H1 (cell line): ENCODE data around the gene SLIT3. TPM values are rescaled to one million over a fixed set of nuclear protein-coding genes. Genes with fewer than 3 reads are reported as not detected.

Source experiments
- CTCF ChIA-PET: fragments of 300-600 bp; sonication (Branson Sonifier 250); formaldehyde crosslinking; loops from one replicate; lab custom pipeline; 2021; ENCODE audit not compliant: partially characterized antibody; lab: Charles Lee
- POLR2A ChIA-PET: fragments of 300-600 bp; sonication (Branson Sonifier 250); formaldehyde crosslinking; loops from one replicate; lab custom pipeline; 2021; ENCODE audit warnings: inconsistent platforms; ENCODE audit not compliant: partially characterized antibody; lab: Charles Lee
- DNase-seq, 2 experiments: peaks; one replicate each; pipeline versions ENCODE4 v3.0.0 to v3.0.0-alpha.2; 2010 to 2022; ENCODE audit warnings: low spot score in 2 of 2, low read depth in 1 of 2, mixed read lengths in 1 of 2
- FAIRE-seq: peaks from 2 replicates; lab custom pipeline; 2011; peaks lifted over from hg19 to GRCh38; lab: Jason Lieb, UNC
- H2AFZ ChIP-seq: 2 replicates; pipeline ENCODE4 v1.8.1; 2012; ENCODE audit warnings: low read length, inconsistent platforms
- H2AK5ac ChIP-seq: 2 replicates; pipeline ENCODE4 v1.6.1; 2013; ENCODE audit warnings: low read depth, low read length
- H2BK120ac ChIP-seq: replicated peaks from 2 replicates; pipeline ENCODE3; 2013; ENCODE audit warnings: low read depth, low read length, inconsistent platforms
- H2BK12ac ChIP-seq: 2 replicates; pipeline ENCODE4 v1.6.1; 2013; ENCODE audit warnings: low read depth, low read length
- H2BK15ac ChIP-seq: 2 replicates; pipeline ENCODE4 v1.6.1; 2013; ENCODE audit warnings: low read length
- H2BK20ac ChIP-seq: 2 replicates; pipeline ENCODE4 v1.6.1; 2013; ENCODE audit warnings: low read length
- H2BK5ac ChIP-seq: 2 replicates; pipeline ENCODE4 v1.6.1; 2013; ENCODE audit warnings: low read depth, low read length
- H3K14ac ChIP-seq: 2 replicates; pipeline ENCODE4 v1.6.1; 2013; ENCODE audit warnings: inconsistent platforms; ENCODE audit not compliant: insufficient read length
- H3K18ac ChIP-seq: 2 replicates; pipeline ENCODE4 v1.6.1; 2013; ENCODE audit warnings: low read length; ENCODE audit errors: extremely low read depth
- H3K23ac ChIP-seq: 2 replicates; pipeline ENCODE4 v1.6.1; 2013; ENCODE audit warnings: inconsistent platforms; ENCODE audit not compliant: insufficient read length
- H3K23me2 ChIP-seq: 2 replicates; pipeline ENCODE4 v1.6.1; 2013; ENCODE audit warnings: low read depth, low read length
- H3K27ac ChIP-seq: 2 replicates; pipeline ENCODE4 v1.6.1; 2011; ENCODE audit warnings: low read depth, low read length, inconsistent platforms
- H3K27me3 ChIP-seq, 4 experiments: replicated peaks in 1 of 4; 1 replicate in 1 of 4; 2 replicates in 3 of 4; pipeline versions ENCODE4 v1.6.1 to v1.8.1; 2011 to 2013; ENCODE audit warnings: low read length in 3 of 4, mild to moderate bottlenecking in 3 of 4, inconsistent platforms in 2 of 4, mixed read lengths in 2 of 4, moderate library complexity in 1 of 4; ENCODE audit not compliant: control insufficient read depth in 3 of 4, insufficient read depth in 3 of 4; ENCODE audit errors: extremely low read depth in 1 of 4
- H3K36me3 ChIP-seq, 4 experiments: 2 replicates each; pipeline versions ENCODE4 v1.6.1 to v1.8.1; 2011 to 2013; ENCODE audit warnings: mild to moderate bottlenecking in 4 of 4, low read length in 3 of 4, moderate library complexity in 2 of 4, control low read depth in 1 of 4, inconsistent platforms in 1 of 4; ENCODE audit not compliant: insufficient read depth in 4 of 4, control insufficient read depth in 2 of 4
- H3K4ac ChIP-seq: replicated peaks from 2 replicates; pipeline ENCODE3; 2013; ENCODE audit warnings: low read length, low read depth, mixed read lengths, inconsistent platforms; ENCODE audit not compliant: insufficient read length
- H3K4me1 ChIP-seq, 4 experiments: replicated peaks in 1 of 4; 1 replicate in 1 of 4; 2 replicates in 3 of 4; pipeline versions ENCODE4 v1.6.1 to v1.8.1; 2011 to 2013; ENCODE audit warnings: low read length in 3 of 4, inconsistent platforms in 2 of 4, mixed read lengths in 1 of 4; ENCODE audit not compliant: insufficient read depth in 4 of 4, control insufficient read depth in 3 of 4
- H3K4me2 ChIP-seq, 2 experiments: 2 replicates each; pipeline versions ENCODE4 v1.6.1 to v1.8.1; 2011 to 2013; ENCODE audit warnings: low read depth in 2 of 2, low read length in 2 of 2, control low read depth in 1 of 2, inconsistent platforms in 1 of 2, mild to moderate bottlenecking in 1 of 2; ENCODE audit not compliant: insufficient read depth in 1 of 2
- H3K4me3 ChIP-seq, 4 experiments: fragments of 200-600, 300-600 bp in 1 of 4; sonication (generic), shearing (Covaris generic), sonication (Bioruptor Twin) in 1 of 4; 2 replicates each; pipeline versions ENCODE4 v1.5.1 to v1.8.1; 2011 to 2016; ENCODE audit warnings: low read length in 4 of 4, low read depth in 3 of 4, control low read depth in 2 of 4, inconsistent platforms in 2 of 4, mild to moderate bottlenecking in 2 of 4, mixed read lengths in 1 of 4, moderate library complexity in 1 of 4; ENCODE audit not compliant: insufficient read depth in 2 of 4; ENCODE audit errors: extremely low read depth in 1 of 4
- H3K56ac ChIP-seq: replicated peaks from 2 replicates; pipeline ENCODE3; 2013; ENCODE audit warnings: low read depth, mild to moderate bottlenecking, mixed read lengths, low read length, inconsistent platforms; ENCODE audit not compliant: insufficient read length
- H3K79me1 ChIP-seq: 2 replicates; pipeline ENCODE4 v1.6.1; 2013; ENCODE audit warnings: low read depth, low read length, control low read depth
- H3K79me2 ChIP-seq, 2 experiments: 2 replicates each; pipeline versions ENCODE4 v1.6.1 to v1.8.1; 2012 to 2013; ENCODE audit warnings: low read length in 2 of 2, mild to moderate bottlenecking in 2 of 2, inconsistent platforms in 1 of 2; ENCODE audit not compliant: insufficient read depth in 2 of 2, control insufficient read depth in 1 of 2
- H3K9ac ChIP-seq, 4 experiments: replicated peaks in 1 of 4; 1 replicate in 1 of 4; 2 replicates in 3 of 4; pipeline versions ENCODE4 v1.6.1 to v1.8.1; 2011 to 2013; ENCODE audit warnings: low read depth in 3 of 4, low read length in 3 of 4, control low read depth in 2 of 4, mild to moderate bottlenecking in 2 of 4, moderate library complexity in 2 of 4, inconsistent platforms in 1 of 4; ENCODE audit errors: extremely low read depth in 1 of 4
- H3K9me3 ChIP-seq, 2 experiments: 2 replicates each; pipeline versions ENCODE4 v1.6.1 to v1.8.1; 2012 to 2013; ENCODE audit warnings: mild to moderate bottlenecking in 2 of 2, moderate library complexity in 2 of 2, control low read depth in 1 of 2, inconsistent platforms in 1 of 2, low read depth in 1 of 2, low read length in 1 of 2, mixed read lengths in 1 of 2; ENCODE audit not compliant: insufficient read depth in 2 of 2
- H4K20me1 ChIP-seq, 2 experiments: replicated peaks in 1 of 2; 2 replicates each; pipeline versions ENCODE3 to v1.8.1; 2011 to 2013; ENCODE audit warnings: inconsistent platforms in 2 of 2, low read length in 2 of 2, mild to moderate bottlenecking in 1 of 2; ENCODE audit not compliant: insufficient read depth in 2 of 2, control insufficient read depth in 1 of 2
- H4K5ac ChIP-seq: 2 replicates; pipeline ENCODE4 v1.6.1; 2013; ENCODE audit warnings: low read length, low read depth, mixed read lengths, inconsistent platforms; ENCODE audit not compliant: insufficient read length
- H4K8ac ChIP-seq: 2 replicates; pipeline ENCODE4 v1.8.0; 2013; ENCODE audit warnings: mild to moderate bottlenecking, moderate library complexity, low read length, inconsistent platforms; ENCODE audit not compliant: insufficient read depth; ENCODE audit errors: extremely low read depth
- H4K91ac ChIP-seq: replicated peaks from 2 replicates; pipeline ENCODE3; 2013; ENCODE audit warnings: low read length, mixed read lengths, inconsistent platforms; ENCODE audit not compliant: insufficient read length
- BCL11A ChIP-seq, 2 experiments: IDR thresholded peaks; one replicate each; pipeline ENCODE4 v1.6.1; 2011; ENCODE audit warnings: low read depth in 2 of 2, low read length in 2 of 2, mild to moderate bottlenecking in 2 of 2
- CEBPB ChIP-seq: IDR thresholded peaks from 2 replicates; pipeline ENCODE4 v1.6.1; 2012; ENCODE audit warnings: low read depth, low read length
- CTCF ChIP-seq, 3 experiments: IDR thresholded peaks; 1 replicate in 2 of 3; 2 replicates in 1 of 3; pipeline versions ENCODE4 v1.5.1 to v1.6.1; 2011; ENCODE audit warnings: low read length in 3 of 3, mild to moderate bottlenecking in 3 of 3, inconsistent platforms in 2 of 3, low read depth in 1 of 3, moderate library complexity in 1 of 3; ENCODE audit not compliant: insufficient read depth in 1 of 3; ENCODE audit errors: control extremely low read depth in 1 of 3
- HDAC2 ChIP-seq, 2 experiments: fragments of 300-600 bp in 1 of 2; sonication (generic) in 1 of 2; IDR thresholded peaks; 2 replicates each; pipeline ENCODE4 v1.6.1; 2011 to 2012; ENCODE audit warnings: low read depth in 2 of 2, low read length in 2 of 2, mild to moderate bottlenecking in 2 of 2, moderate library complexity in 2 of 2, borderline replicate concordance in 1 of 2, inconsistent platforms in 1 of 2
- HDAC6 ChIP-seq: IDR thresholded peaks from one replicate; pipeline ENCODE4 v1.7.1; 2012; ENCODE audit warnings: low read depth, mild to moderate bottlenecking, inconsistent platforms, low read length, moderate library complexity
- MAFK ChIP-seq: IDR thresholded peaks from 2 replicates; pipeline ENCODE4 v1.6.1; 2012; ENCODE audit warnings: low read depth, mild to moderate bottlenecking, improper control_type of control experiment, low read length
- RXRA ChIP-seq: IDR thresholded peaks from 2 replicates; pipeline ENCODE4 v1.6.1; 2011; ENCODE audit warnings: low read depth, mild to moderate bottlenecking, low read length, moderate library complexity; ENCODE audit not compliant: insufficient read depth
- TBP ChIP-seq: IDR thresholded peaks from 2 replicates; pipeline ENCODE4 v1.6.1; 2011; ENCODE audit warnings: low read depth, low read length, improper control_type of control experiment
- WGBS, 2 experiments: shearing (Covaris generic) in 1 of 2; methylation state at CpG; one replicate each; pipeline versions ENCODE4 v1.1.6 to v1.1.7; 2013 to 2015; ENCODE audit warnings: low lambda C conversion rate in 2 of 2, mixed read lengths in 2 of 2, inconsistent platforms in 1 of 2, low coverage in 1 of 2, missing lambda C conversion rate in 1 of 2; ENCODE audit not compliant: insufficient replicate concordance in 2 of 2, insufficient coverage in 1 of 2, insufficient read length in 1 of 2; ENCODE audit errors: extremely low coverage in 1 of 2, missing lambda C conversion rate in 1 of 2; 5-methylcytosine and 5-hydroxymethylcytosine counted together
- polyA plus RNA-seq, 7 experiments: library from polyadenylated mRNA; depleted of rRNA in 3 of 7; stranded (reverse) in 5 of 7; unstranded in 2 of 7; fragments of >200 nt in 5 of 7; fragments of 200-250 nt in 2 of 7; gene quantifications; 1 replicate in 5 of 7; 2 replicates in 1 of 7; 4 replicates in 1 of 7; pipeline versions ENCODE4 v1.2.1 to v1.2.3, GENCODE V29; 2011 to 2013; ENCODE audit warnings: missing spikeins in 2 of 7, mixed read lengths in 2 of 7
- total RNA-seq: library from RNA; stranded (reverse); fragmentation: NEBNext Ultra II Directional; extraction: Animal tissue kit (Norgen Biotek cat#: 25700); gene quantifications from 2 replicates; pipeline ENCODE4 v1.2.1, GENCODE V29; 2021
- TF ChIP-seq, protein P1 (sequence below): IDR thresholded peaks from 2 replicates; pipeline ENCODE4 v1.6.1; 2011; ENCODE audit warnings: low read depth, mild to moderate bottlenecking, low read length; ENCODE audit not compliant: insufficient read depth

Gene SLIT3
- total and polyA plus RNA-seq, 2 of the 8 experiments (the other 6 are each of a cell fraction or from before 2014, with no cell fraction given): 1.1 to 1.2 TPM

GRCh38 chr5:168859471-168859870, 441.5 kb downstream of the SLIT3 start (continued):
- no peak for TF ChIP-seq CEBPB

GRCh38 chr5:168858994-168859393, 441.9 kb downstream of the SLIT3 start:
- H3K79me1 ChIP-seq: no peaks in the 10 kb centered on the region
- ChIA-PET CTCF (no interaction called here), POLR2A (no interaction called here)
- H3K4me2 ChIP-seq: no peak overlapping the region
- H4K20me1 ChIP-seq: peaks cover 0 to 2% of the 10 kb centered on the region in 2 experiments
- 93% methylated on average over 6 of the region's 6 CpGs; no CpG with 5 or more reads in 1 of the 2 experiments for WGBS, 2 experiments
- H3K9ac ChIP-seq: no peak overlapping the region
- no peaks in the 10 kb centered on the region; a peak in 1 of 7 replicates for H3K27me3 ChIP-seq
- H3K14ac ChIP-seq: no peak overlapping the region
- H4K5ac ChIP-seq: no peak overlapping the region
- no peak overlapping the region for H3K4me3 ChIP-seq
- no peak overlapping the region for H2AK5ac ChIP-seq
- H2BK120ac ChIP-seq: no peak overlapping the region
- DNase-seq (no peak), FAIRE-seq (no peak)
- no peak overlapping the region for H3K56ac ChIP-seq
- no peak overlapping the region for H2BK15ac ChIP-seq
- H3K27ac ChIP-seq: no peak overlapping the region
- no peak overlapping the region for H2BK5ac ChIP-seq
- no peak overlapping the region for H2BK12ac ChIP-seq
- no peak overlapping the region for H2AFZ ChIP-seq
- H3K79me2 ChIP-seq: no peaks in the 10 kb centered on the region
- H3K23me2 ChIP-seq: no peaks in the 10 kb centered on the region
- no peaks in the 10 kb centered on the region for H3K9me3 ChIP-seq
- no peak overlapping the region for H3K23ac ChIP-seq
- H4K91ac ChIP-seq: no peak overlapping the region
- H4K8ac ChIP-seq: no peak overlapping the region
- H3K18ac ChIP-seq: no peak overlapping the region
- H2BK20ac ChIP-seq: no peak overlapping the region
- no peaks in the 10 kb centered on the region for H3K36me3 ChIP-seq
- H3K4me1 ChIP-seq: no peaks in the 10 kb centered on the region
- no peak overlapping the region for H3K4ac ChIP-seq
- TF ChIP-seq HDAC6 (no peak), CTCF (IDR thresholded peaks at IDR 0.05; ENCODE audit: control extremely low read depth in 1 of 3, insufficient read depth in 1 of 3, low read depth in 1 of 3, low read length in 3 of 3) (no peak), RXRA (no peak), HDAC2 (IDR thresholded peaks at IDR 0.05; ENCODE audit: borderline replicate concordance in 1 of 2, low read depth in 2 of 2, low read length in 2 of 2) (no peak), TBP (no peak), MAFK (no peak), BCL11A (IDR thresholded peaks at IDR 0.05; ENCODE audit: low read depth in 2 of 2, low read length in 2 of 2) (no peak)
- TF ChIP-seq, protein P1, sequence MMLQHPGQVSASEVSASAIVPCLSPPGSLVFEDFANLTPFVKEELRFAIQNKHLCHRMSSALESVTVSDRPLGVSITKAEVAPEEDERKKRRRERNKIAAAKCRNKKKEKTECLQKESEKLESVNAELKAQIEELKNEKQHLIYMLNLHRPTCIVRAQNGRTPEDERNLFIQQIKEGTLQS: no peak
